ENCODE data around the gene EEF1A2.

EEF1A2 gene

DNA sequence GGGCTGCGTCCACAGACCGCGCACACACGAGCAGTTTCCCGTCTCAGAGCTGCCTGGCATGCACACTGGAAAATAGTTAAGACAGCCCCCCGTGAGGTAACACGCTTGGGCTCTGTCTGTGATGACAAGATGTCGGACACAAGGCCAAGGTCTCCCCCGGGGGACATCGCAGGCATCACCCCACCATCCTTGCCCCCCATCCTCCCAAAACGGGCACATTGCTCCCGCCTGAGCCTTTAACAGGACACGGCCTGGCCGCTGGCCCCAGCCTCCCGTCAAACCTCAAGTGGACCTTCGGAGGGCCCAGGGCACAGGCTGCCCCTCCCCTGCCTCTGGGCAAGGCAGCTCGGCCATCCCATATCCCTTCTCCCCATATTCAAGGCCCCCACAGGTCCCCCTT lies 32.0 kb downstream of the EEF1A2 start:
- DNase-seq, result no peak

DNA sequence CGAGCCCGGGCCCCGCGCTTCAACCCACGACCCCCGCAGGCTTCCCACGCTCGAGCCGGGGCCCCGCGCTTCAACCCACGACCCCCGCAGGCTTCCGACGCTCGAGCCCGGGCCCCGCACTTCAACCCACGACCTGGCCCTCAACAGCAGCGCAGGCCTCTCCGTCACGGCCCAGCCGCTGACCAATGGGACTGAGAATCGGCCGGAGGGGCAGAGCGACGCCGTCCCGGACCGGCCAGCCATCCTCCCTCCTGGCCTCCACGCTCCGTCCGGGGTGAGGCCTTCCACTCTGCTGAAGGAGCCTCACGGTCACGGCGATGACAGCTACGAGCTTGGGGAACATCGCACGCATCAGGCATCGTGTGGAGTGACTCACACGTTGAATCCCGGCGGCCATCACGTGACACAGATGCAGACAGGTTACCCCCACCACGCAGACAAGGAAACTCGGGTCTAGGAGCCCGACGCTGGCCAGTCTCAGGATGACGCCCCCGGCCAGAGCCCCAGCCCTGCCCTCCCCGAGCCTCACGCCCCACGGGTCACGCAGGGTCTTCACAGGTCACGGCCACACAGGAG lies 32.5 kb downstream of the EEF1A2 start:
- no peak for DNase-seq

DNA sequence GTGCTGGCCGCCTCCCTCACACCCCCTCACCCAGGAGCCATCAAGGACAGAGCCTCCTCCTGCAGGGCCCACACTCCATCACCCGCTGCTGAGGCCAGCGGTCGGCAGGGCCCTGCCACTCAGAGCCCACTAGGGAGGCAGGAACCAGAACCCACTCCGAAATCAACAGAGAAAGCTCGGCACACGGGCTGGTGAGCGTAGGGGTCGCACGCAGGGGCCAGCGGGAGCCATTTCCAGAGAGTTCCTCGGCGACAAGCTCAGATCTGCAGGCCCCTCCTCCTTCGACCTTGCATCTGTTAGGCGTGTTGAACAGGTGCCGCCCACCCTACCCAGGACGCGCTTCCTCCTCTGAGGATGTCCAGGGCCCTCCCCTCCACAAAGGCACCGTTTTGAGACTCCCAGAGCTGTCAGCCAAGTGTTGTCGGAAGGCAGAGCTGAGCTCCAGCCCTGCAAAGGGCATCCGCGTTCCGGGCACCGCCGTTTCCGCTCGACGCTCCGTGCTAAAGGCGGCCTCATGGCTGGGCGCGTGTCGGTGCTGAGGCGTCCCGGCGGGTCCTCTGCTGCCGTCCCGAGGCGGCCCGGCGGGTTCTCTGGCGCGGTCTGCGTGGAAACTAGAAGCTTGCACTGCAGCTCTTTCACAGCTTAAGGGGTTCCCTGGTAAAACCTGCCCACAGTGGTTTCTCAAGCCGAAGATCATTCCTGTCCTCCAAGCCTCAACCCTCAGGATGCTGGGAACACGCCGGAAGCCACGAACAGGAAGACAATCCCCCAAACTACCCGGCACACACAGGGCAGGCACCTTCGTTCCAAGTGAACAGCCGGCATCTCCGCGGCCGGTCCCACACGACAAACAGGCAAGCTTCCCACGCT lies 33.3 kb downstream of the EEF1A2 start:
- DNase-seq, result no peak

DNA sequence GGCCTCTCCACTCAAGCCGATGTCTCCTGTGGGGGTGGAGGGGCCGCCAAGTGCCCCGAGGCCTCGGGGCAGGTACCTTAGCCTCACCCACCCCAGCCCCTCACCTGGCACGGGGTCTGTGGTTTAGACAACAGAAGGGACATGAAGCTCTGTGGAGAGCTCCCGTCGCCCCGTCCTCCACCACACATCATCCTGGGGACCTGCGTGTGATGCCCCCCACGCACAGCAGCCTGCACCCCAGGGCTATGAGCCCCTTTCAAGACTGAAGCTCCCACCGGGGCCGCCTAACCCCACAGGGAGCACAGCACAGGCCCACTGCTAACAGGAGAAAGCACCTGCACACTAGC lies 34.6 kb downstream of the EEF1A2 start:
- no peak for DNase-seq

DNA sequence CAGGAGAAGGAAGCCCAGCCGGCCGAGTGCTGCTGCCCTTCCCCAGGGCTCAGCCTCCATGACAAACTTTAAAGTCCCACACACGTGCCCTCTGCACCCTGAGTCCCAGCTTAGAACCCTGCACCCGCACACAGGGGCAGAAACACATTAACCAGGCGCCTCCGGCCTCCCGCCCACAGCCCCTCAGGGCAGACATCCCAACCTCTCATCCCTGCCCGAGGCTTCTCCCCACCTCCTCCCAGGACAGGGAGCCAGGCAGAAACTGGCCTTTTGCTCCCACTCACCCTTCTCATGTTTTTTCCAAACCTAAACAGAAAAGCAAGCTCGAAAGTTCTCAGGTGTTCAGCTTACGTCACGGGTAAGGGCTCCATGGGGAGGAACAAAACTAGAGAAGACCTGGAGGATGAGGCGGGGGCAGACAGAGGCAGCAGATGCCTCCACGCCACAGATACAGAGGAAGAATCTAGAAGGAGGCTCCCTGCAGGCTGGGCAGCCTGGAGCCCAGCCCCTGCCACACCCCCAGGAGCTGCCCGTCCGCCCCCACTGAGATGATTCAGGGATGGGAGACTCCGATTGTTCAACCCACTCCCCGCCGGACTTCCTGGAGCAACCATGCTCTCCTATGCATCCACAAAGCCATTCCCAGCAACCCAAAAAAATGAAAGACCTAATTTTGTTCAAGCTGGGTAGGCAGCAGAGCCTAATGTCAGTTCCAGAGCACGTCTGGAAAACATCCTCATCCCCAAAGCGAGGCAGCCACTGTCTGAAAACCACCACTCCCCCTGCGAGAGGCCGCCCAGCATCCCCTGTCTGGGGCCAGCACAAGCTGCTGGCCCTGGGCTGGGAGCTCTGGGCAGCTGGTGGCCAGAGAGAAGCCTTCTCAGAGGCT lies 35.2 kb downstream of the EEF1A2 start:
- DNase-seq, result no peak

DNA sequence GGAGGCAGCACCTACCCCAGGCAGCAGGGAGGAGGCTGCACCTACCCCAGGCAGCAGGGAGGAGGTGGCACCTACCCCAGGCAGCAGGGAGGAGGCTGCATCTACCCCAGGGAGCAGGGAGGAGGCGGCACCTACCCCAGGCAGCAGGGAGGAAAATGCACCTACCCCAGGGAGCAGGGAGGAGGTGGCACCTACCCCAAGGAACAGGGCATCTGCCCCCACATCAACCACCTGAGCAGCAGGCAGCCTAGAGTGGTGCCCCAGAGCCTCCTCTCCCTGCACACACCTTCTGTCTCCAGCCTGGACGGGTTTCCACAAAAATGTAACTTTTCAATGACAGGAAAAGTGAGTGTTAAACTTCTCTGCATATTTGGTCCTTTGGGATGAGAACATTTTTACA lies 36.6 kb downstream of the EEF1A2 start:
- no peak for DNase-seq

DNA sequence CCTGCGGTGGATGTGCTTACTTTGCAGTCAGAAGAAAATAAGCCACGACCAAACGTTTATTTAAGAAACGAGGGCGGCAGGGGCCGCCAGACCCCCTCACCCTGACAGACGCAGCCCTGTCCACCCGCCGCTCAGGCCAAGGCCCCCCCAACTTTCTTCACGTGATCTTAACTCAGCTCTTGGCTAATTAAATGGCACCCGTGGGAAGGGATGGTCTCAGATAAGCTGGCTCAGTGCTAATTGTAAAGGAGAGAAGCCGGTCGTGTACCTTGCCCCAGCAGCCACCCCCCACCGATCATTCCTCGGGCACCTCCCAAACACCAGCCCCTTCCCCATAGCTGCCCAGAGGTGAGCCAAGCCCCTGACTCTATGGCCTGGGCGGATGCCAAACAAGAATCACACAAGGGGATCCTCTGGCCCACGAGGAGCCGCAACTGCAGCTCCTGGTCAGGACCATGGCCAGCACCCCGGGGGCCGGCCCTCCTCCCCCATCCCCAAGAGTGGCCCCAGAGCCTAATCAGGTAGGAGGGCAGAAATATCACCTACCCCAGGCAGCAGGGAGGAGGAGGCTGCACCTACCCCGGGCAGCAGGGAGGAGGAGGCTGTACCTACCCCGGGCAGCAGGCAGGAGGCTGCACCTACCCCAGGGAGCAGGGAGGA lies 37.6 kb downstream of the EEF1A2 start:
- DNase-seq, result no peak

DNA sequence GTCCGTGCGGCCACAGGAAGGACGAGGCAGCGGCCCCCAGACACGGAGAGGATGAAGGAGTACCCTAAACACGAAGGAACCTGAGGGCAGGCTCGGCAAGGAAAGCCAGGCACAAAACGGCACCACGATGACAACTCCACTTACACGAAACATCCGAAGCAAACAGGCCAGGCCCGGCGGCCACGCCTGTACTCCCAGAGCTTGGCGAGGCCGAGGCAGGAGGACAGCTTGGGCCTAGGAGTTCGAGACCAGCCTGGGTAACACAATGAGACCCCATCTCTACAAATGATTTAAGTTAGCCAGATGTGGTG lies 39.9 kb downstream of the EEF1A2 start:
- no peak for DNase-seq

DNA sequence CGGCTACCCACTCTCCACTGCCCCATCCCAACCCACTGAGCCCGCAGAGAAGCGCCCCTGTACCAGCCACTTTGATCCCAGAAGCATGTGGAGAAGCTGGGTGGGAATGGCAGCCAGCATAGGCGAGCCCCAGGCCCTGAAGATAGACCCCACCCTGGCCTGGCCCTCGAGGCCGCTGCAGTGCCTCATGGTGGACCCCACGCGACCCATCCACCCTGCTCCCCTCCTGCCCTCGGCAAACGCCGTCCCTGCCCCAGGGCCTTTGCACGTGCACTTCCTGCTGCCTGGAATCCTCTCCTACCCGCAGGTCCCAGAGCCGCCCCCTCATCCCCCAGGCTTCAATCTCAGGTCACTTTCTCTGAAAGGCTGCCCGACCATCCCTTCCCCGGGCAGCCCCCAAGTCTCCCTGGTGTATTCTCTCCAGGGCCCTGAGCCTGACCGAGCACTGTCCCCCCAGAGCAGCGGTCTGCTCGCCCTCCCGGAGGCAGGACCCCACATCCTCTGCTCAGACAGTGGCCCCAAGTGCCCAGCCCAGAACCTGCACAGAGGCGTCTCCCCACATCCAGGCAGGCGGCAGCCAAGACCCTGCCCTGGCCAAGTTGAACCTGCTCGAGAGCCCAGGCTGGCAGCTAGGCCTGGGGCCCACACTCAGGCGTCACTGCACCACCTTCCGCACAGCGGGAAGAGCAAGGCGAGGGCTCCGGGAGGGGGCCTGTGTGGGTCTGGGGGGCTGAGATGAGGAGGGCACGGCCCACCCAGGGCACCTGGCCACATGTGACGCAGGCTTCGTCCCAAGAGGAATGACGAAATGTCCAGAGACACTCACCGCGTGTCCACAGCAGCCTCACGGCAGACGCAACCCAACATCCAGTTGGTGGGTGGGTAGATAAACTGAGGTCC lies 40.5 kb downstream of the EEF1A2 start:
- DNase-seq, result no peak

DNA sequence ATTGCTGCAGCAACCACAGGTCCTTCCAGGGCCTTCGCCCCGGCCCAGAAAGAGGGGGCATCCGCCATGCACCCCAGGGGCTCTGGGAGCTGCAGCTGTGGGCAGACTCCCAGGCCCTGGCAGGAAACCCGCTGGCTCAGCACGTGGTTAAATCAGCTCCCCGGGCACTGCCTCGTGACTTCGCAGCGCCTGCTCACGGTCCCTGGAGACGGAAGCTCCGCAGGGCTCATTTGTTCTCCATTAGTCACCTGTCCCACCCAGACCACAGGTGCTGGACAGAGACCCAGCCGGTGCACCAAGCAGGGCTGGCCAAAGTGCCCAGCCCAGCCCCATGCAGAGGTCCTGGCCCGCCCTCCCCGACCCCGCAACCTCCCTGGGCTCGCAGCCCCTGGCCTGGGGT lies 41.1 kb downstream of the EEF1A2 start:
- no peak for DNase-seq

DNA sequence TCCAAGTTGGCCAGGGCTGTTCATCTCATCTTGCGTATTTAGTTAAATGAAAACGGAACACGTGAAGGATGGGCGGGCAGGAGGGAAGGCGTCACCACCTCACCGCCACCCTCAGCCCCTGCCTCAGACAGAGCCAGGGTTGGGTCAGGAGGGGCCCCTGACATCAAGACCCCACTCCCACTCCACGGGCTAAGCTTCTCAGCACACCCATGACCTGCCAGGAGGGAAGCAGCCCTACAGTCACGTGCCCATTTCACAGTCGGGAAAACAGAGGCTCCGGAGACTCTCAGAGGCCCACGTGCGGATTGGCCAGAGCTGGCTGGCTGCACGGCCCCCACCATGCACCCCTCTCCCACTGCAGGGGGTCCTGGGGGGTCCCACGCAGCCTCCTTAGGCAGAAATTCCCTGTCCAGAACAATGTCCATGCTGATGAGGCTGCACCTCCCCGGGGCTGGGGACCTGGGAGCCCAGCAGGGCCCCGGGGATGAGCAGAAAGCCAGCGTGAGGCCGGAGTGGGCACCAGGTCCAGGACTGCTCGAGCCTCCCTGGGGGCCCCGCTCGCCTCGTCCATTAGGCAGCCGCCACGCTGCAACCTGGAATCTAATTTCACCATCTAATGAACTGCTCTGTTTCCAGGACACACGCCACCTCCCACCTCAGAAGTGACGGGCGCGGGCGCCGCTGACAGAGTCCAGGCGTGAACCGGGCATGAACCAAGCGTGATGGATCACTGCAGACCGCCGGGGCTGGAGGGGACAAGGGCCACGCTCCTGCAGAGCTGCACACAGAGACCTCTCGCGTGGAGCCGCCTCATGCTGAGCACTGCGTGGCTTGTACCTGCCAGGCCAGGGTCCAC lies 42.2 kb downstream of the EEF1A2 start:
- DNase-seq, result no peak

DNA sequence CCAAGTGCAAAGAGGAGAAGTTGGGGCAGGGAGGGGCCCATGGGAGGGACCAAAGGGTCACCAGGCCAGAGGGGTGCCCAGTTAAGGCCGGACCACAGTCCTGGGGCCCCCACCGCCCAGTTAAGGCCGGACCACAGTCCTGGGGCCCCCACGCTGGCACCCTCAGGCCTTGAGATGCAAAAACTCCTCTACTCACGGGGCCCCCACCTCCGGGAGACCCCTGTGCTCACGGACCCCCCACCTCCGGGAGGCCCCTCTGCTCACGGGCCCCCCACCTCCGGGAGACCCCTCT lies 43.4 kb downstream of the EEF1A2 start:
- DNase-seq, result no peak

DNA sequence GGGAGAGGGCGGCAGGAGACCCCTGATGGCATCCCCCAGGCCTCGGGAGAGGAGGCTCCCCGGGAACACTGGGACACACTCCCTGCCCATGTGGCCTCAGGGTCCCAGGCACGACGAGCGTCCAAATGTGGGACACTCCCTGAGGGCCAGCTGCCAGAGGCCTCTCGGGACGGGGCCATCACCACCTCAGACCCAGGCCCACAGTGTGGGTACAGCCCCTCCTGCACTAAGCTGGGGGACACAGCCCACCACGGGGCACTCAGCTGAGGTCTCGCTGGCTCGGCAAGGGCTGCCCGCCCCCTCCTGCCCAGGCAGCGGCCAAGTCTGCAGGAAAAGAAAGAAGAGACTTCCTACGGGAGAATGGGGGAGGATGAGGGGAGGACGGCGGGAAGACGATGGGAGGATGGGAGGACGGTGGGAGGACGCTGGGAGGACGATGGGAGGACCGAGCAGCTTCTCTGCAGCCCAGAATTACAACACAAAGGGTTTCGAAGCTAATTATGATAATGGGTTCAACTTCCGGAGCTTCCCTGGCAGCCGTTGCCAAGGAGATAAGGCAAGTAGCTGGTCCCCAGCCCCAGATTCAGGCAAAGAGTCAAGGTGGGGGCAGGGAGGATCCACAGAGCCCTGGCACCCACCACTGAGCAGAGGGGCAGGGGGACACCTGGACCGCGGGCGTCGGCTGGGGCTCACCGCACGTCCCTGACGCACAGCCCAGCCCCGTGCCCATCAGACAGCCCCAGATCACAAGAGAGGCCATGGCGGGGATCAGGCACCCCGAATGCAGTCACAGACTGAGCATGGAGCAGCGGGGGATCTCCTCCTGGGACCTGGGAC lies 43.9 kb downstream of the EEF1A2 start:
- DNase-seq, result peak; percentile 11

DNA sequence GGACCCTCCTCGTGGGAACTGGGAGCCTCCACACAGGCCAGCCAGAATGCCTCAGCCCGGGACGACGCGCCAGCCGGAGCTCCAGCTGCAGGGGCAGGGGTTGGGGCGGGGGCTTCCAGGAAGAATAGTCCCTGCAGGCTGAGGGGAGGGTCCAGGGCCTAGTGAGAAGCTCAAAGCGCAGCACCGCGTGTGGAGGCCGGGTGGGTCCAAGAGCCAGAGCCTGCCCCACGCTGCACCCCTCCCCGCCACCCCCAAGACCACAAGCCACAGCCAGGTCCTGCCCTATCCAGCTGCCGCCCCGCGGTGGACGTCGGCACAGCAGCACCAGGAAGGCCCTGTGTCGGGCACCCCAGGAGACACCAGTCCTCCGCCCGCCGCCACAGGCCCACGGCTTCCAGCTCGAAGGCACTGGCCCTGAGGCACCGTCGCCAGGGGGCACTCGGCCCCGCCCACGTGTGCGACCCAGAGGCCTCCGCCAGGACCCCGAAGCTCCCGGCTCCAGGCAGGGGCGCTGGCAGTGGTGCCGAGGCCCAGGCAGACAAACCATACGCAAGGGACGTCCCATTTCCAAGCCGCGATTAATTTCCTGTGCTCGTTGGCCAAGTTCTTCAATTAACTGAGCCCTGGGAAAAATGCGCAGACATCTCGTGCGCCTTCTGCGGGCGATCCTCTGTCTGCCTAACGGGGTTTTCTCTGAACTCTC lies 45.9 kb downstream of the EEF1A2 start:
- no peak for DNase-seq

DNA sequence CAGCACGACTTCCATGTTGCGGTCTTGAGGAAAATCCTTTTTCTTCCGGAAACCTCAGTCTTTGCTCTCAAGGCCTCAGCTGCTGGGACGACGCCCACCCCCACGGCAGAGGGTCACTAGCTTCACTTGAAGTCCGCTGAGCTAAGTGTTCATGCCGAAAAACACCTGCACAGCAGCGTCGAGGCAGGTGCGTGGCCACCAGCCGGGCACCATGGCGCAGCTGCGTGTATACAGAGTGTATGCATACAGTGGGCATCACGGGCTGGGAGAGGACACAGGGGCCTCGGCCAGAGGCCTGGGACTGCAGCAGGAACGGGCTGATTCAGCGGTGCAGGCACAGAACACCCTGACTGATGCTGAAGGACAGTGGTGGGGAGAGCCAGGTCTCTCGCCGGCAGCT lies 46.5 kb downstream of the EEF1A2 start:
- DNase-seq, result no peak

DNA sequence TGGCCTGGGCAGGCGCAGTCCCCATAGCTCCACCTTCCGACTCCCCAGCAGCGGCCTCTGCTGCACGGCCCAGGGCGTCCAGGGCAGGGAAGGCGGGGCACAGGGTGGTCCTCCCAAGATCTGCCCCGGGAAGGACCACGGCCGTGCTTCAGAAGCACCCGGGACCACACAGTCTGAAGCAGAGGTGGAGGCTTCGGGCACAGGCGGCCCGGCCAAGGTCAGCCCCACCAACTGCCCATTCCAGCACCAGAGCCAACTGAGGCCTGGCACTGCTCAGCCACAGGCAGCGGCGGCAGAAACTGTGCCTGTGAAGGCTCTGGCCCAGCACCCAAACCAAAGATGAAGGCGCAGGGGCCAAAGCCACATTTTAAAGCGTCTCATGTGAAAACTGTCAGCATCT lies 47.1 kb downstream of the EEF1A2 start:
- no peak for DNase-seq

DNA sequence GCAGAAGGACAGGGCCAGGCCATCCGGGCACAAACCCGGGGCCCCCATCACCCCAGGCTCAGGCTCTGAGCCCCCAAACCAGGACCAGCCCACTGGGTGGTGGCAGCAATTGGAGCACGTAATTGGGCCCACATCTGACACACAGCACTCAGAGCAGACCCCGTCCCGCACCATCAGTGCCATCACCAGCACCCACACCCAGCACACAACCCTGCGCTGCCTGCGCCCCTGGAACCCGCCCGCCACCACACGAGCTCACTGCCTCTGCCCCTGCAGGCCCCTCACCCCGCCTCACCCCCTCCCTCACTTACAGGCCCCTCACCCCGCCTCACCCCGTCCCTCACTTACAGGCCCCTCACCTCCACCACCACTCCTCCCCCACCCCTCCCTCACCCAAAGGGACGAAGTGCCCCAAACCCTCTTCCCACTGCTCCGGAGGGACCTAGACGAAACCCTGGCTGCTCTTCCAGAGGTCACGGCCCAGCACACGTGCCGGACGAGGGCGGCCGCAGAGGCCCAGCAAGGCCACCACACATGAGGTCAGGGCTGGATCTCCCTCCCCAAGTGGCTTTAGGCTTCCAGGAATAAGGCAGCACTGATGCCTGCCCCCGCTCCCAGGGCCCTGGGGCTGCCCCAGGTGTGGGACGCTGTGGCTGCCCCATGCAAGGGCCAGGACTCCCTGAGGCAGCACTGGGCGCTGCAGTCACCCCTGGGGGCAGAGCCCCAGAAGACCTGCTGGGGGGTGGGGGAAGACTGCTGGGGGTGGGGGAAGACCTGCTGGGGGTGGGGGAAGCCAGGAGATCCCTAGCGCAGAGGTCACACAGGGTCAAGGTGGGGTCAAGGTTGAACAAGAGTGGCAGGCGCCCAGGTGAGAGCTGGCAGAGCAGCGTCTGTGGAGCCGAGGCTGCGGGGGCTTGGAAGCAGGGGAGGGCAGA lies 48.8 kb downstream of the EEF1A2 start:
- DNase-seq, result no peak

DNA sequence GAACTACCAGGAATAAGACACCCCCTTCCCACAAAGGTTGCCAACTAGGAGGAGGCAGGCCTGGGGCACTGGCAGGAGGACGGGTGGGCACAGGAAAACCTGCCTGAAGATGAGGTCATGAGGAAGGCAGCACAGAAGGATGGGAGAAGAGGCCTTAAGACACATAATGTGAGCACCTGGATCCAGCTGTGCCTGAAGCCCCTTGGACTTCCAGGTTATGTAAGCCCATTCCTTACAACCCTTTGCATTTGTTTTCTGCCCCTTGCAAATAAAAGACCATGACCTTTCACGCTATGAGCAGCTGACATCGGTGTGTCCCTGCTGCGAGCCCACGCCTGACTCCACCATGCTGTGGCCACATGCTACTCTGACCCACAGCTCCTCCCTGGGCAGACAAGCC lies 49.9 kb downstream of the EEF1A2 start:
- DNase-seq, result no peak

DNA sequence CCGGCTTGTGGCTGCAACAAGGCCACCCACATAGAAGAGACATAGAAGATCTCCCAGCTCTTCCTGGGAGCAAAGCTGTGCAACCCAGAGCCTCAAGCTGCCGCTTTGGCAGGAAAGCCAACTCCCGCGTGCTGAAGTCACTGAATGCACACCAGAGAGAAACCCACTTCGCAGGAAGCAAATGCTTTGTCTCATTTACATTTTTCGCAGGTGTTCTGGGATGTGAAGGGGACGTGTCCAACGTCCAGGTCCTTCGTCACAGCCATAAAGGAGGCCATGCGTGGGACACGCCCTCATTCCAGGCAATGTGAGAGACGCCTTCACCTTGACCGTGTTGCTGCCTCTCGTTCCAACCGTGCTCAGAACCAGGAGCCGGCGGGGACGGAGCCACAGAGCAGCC lies 50.9 kb downstream of the EEF1A2 start:
- DNase-seq, result no peak

Measured in NCI-H524 treated with DMSO at 0.1 percent for 48 hours (cell line).